HG02610 (cell line): ENCODE measurements around the gene ADAMTS12.
"Not testable (repeated sequence)": the region's sequence is repeated elsewhere in the genome, so short reads cannot be mapped to it uniquely, and the experiment has no call there.

Source experiments
- ATAC-seq: cut with Tn5 transposase; IDR thresholded peaks from one replicate; pipeline ENCODE4 v1.9.1; 2021; ENCODE audit warnings: mild to moderate bottlenecking, moderate library complexity; ENCODE audit not compliant: unreplicated experiment

The ADAMTS12 gene

GRCh38 chr5:33914844-33915243 lies 23.1 kb upstream of the ADAMTS12 start:
- not testable (repeated sequence) for ATAC-seq

DNA sequence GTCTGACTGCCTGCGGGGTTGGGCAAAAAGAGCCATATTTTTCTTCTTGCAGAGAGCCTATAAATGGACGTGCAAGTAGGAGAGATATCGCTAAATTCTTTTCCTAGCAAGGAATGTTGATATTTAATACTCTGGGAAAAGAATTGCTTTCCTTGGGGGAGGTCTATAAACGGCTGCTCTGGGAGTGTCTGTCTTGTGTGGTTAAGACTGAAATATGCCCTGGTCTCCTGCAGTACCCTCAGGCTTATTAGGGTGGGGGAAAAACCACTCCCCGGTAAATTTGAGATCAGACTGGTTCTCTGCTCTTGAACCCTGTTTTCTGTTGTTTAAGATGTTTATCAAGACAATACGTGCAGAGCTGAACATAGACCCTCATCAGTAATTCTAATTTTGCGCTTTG lies 14.5 kb upstream of the ADAMTS12 start:
- not testable (repeated sequence) for ATAC-seq

DNA sequence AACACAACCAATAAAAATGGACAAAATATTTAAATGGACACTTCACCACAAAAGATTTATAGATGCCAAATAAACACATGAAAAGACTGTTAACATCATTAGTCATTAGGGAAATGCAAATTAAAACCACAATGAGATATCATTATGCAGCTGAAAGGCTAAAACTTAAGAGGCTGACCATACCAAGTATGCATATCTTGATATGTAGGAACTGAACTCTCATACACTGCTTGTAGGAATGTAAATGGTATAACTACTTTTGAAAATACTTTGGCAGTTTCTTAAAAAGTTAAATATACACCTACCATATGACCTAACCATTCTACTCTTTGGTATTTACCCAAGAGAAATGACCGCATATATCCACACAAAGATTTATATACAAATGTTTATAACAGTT lies 13.6 kb upstream of the ADAMTS12 start:
- no peak for ATAC-seq

GRCh38 chr5:33903118-33903517 lies 11.3 kb upstream of the ADAMTS12 start:
- no peak for ATAC-seq

DNA sequence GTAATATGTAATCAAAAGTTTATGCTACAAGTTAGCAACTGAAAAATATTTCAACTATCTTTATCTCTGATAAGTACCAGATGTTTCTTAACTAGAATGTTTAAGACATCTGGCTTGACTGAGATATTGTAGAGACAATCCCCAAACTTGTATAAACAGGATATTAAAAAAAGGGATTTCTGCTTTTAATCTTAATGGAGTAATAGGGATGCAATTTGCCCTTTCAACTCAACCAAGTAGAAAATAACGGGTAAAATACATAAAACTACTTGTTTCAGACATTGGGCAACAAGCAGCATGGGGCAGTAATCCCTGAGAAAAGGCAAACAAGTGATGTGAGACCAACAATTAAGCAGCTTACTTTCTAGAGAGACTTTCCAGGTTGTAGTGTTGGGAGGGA lies 9.4 kb upstream of the ADAMTS12 start:
- no peak for ATAC-seq

GRCh38 chr5:33894566-33894965 lies 2.8 kb upstream of the ADAMTS12 start:
- no peak for ATAC-seq

DNA sequence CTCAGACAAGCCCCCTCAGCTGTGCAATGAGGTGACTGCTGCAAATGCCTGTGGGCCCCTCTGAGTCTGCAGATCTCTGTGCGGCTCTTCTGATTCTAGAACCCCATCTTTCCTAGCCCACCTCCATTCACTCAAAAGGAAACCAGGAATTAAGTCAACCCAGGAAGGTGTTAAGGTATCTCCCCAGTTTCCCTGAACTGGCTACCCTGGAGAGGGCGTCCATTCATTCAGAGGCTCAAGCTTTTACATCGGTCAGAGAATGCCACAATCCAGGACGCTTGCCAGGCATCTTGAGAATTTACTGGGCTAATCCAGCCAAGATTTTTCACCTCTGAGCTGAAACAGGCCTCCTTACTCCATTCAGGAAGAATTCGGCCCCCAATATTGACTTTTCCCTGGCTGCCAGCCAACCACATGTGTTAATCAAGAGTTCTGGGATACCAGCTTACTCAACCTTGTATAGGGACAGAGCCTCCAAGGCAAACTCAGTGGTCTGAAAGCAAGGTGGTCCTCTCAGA lies 889 bp upstream of the ADAMTS12 start:
- ATAC-seq, result no peak

GRCh38 chr5:33891446-33891787 lies 373 bp downstream of the ADAMTS12 start:
- ATAC-seq, result no peak

DNA sequence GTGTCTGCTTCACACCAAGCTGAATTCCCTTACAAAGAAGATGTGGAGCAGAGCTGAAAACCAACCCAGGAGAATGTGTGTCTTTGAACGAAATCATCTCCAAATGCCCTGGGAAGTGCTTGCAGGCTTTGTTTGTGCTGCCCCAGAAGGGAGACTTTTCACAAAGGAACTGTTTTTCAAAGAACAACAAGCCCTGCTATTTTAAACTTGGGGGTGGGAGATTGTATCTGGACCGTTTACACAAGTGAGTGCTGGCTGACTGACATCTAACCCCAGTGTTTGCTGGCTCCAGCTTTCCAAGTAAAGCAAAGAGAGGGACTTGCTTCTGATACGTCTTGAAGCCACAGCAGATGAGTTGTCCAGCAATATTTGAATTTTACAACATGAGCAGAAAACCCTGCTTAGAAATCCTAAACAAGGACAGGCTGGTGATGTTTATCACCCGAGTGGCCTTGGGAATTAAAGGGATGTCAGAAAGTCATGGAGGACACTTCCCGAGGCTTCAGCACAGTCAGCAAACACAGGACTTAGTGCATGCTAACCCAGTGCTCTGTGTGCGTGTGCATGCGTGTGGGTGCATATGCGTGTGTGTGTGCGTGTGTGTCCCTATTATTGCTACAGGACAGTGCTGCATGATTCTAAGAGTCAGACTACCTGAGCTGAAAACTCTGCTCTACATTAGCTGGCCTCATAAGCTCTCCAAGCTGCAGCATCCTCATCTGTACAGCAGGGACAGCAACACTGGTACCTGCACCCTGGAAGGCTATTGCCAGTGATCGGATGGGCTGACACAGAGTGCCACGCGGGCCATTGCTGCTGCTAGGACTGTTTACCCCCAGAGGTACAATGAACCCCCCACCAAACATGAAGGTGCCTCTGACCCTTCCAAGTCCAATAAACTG lies 1.4 kb downstream of the ADAMTS12 start:
- ATAC-seq, result no peak

- no peak for ATAC-seq
Observed at GRCh38 chr5:33888587-33888986, 3.2 kb downstream of the ADAMTS12 start.

GRCh38 chr5:33887268-33887667 lies 4.5 kb downstream of the ADAMTS12 start:
- ATAC-seq, result no peak

DNA sequence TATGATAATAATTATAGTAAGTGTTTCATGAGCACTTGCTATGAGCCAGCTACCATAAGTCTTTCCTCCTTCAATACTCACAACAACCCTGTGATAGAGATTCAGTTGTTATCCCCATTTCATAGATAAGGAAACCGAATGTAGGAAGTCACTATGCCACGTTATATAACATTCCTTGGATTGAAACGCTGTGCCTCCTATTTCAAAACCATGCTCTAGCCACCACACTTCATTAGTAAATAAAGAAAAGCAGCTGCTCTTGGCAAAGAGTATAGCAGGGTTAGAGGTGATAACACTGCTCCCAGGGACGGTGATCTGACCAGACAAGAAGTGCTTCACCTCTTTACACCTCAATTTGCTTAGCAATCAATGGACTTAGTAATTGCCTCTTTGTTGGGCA lies 5.5 kb downstream of the ADAMTS12 start:
- no peak for ATAC-seq

DNA sequence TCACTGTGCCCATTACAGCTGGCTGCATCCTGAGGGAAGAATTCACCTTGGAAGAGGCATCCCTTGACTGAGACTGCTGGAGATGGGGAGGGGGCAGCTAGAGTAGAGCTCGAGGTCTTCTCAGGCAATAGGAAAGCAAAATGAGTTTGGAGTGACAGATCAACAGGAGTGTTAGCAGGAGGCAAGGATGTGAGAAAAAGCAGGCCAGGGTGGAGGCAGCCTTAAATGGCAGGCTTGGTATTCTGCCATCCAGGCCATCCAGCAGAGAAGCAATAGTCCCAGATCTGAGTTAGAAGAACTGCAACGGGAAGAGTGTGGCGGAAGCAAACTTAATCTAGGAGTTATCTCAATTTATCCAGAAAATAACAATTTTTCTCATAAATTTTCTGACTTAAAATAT lies 6.1 kb downstream of the ADAMTS12 start:
- no peak for ATAC-seq

DNA sequence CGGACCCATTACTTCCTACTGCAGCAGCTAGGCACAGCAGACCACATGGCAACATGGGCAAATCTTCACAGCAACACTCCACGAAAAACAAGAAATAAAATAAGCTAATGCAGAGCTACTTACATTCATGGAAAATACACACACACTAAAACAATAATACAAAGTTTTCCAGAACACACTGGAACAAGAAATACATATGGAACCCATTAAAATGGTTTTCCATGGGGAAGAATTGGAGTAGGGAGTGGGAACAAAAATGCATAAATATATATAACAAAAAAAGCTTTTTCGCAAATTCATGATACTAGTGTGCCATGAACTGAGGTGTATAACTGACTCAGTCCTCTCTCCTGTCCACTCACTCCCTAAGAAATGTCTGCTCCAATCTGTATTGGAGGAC lies 8.3 kb downstream of the ADAMTS12 start:
- ATAC-seq, result no peak

DNA sequence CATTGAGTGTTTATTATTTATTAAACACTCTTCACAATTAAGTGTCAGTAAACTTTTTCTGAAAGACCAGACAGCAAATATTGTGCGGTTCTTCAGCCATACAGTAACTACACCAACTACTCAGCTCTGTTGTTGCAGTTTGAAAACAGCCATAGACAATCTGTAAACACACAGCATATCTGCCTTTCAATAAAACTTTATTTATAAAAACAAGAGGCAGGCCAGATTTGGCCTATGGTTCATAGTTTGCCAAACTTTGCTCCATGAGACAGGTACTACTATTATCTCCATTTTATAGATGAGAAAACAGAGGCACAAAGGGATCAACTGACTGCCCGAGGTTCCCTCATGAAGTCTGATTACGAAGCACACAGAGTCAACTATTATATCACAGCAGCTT lies 11.5 kb downstream of the ADAMTS12 start:
- ATAC-seq, result no peak

DNA sequence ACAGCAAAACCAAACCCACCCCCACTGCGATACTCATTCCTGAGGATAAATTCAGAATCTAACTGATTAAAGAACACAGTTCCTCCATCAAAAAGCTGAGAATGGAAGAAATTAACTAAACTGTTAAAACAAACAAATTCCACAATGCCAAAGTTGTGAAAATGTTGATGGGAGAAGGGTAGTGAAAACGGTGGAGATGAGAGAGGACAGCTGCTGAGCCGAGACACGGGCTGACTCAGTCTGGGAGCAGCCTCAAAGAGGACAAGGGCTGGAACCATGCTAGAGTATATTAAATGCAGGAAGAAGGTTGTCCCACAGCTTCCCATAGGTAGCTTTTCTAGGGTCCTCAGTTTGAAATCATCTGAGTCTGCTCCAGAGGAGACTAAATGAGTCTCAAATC lies 14.3 kb downstream of the ADAMTS12 start:
- ATAC-seq, result no peak

DNA sequence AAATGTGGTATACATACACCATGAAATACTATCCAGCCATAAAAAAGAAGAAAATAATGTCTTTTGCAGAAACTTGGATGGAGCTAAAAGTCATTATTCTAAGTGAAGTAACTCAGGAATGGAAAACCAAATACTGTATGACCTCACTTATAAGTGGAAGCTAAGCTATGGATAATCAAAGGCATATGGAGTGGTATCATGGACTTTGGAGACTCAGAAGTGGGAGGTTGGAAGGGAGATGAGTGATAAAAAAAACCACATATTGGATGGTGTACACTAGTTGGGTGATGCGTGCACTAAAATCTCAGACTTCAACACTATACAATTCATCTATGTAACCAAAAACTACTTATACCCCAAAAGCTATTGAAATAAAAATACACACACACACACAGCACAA lies 24.5 kb downstream of the ADAMTS12 start:
- no peak for ATAC-seq

- not testable (repeated sequence) for ATAC-seq
Observed at GRCh38 chr5:33859177-33859576, 32.6 kb downstream of the ADAMTS12 start.

GRCh38 chr5:33857037-33857436 lies 34.8 kb downstream of the ADAMTS12 start:
- peak; percentile 86 for ATAC-seq

DNA sequence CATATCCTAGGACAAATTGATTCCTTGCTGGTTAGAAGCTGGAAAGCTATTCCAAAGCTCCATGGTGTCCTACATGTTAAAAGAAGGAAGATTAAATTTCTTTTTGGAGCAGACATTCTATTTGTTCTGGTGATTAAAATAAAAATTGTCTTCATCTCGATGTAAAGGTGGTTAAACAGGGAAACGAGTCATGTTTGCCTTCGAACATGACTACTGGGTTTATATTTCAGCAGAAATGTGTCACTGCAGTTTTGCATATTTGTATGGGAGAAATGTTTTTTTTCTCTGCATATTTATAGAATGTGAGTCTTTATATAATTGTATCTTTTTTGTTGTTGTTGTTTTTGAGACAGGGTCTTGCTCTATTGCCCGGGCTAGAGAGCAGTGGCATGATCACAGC lies 36.4 kb downstream of the ADAMTS12 start:
- no peak for ATAC-seq

DNA sequence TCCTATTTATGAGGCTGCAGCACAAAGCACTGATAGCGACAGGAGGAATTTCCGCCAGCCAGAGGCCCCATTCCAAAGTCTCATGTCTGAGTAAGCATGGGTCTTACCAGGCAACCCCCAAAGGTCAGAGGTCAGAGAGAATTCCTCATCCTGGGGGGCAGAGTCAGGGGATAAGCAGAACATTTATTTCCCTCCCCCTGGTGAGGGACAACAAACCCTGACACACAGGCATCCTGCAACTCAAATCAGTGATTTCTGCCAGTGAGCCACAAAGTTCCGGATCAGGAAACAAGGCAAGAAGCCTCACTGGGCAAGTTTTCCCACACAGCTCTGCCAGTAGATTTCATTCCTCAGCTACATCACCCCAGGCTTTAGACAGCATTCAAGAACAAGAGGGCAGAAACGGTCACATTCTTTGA lies 37.0 kb downstream of the ADAMTS12 start:
- no peak for ATAC-seq

DNA sequence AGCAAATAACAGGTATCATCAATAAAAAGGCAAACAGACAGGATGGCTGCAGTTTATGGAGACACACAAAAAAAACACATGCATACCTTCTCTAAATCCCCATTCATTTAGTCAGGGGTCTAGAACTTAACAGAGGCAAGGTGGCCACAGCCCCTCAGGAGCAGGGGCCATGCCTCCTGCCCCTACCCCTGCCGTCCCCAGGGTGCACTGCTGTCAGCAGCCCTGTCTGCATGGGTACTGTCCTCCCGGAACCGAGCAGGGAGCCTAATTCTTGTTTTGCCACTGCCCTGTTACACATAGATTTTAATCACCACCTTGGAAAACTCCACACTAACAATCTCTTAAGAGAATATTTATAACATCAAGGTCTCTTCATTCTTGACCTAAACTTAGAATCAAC lies 39.0 kb downstream of the ADAMTS12 start:
- no peak for ATAC-seq

DNA sequence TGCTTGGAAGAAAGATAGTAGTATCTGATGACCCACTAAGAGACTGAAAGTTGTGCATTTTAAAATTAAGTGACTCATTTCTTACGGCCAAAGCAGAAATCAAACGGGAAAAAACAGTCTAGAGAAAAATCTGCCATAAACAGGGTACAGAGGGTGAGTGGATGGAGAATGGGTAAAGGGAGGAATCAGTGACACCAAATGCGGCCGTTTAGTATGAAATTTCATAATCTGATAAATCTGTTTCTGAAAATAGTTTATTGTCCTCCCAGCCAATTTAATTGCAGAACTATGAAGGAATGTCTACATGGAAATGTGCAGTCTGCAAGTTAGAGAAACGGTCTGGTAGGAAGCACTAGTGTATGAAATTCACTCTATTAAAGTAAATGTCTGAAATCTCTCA lies 39.5 kb downstream of the ADAMTS12 start:
- ATAC-seq, result no peak
